Measurements from ENCODE around the gene HK1.
A peak's percentile ranks its signal among the peaks of the same experiment; 100 is the strongest.
"Not testable (repeated sequence)": the region's sequence is repeated elsewhere in the genome, so short reads cannot be mapped to it uniquely, and the experiment has no call there.

The HK1 gene

GRCh38 chr10:69278446-69278963 lies at the start of gene HK1:
Gene HK1, plus strand, starts transcription at chr10:69278496.
- no peak for DNase-seq (ENCODE audit: low read depth, low spot score)

- no peak for DNase-seq (ENCODE audit: low read depth, low spot score)
These were observed 48.7 kb upstream of the HK1 start for GRCh38 chr10:69229616-69229916.

GRCh38 chr10:69230128-69230527 lies 48.2 kb upstream of the HK1 start:
- no peak for DNase-seq (ENCODE audit: low read depth, low spot score)

GRCh38 chr10:69232252-69232651 lies 46.0 kb upstream of the HK1 start:
- DNase-seq (ENCODE audit: low read depth, low spot score): no peak

GRCh38 chr10:69232736-69233480 lies 45.4 kb upstream of the HK1 start:
- no peak for DNase-seq (ENCODE audit: low read depth, low spot score)

GRCh38 chr10:69234447-69234846 lies 43.8 kb upstream of the HK1 start:
- DNase-seq (ENCODE audit: low read depth, low spot score): no peak

- DNase-seq (ENCODE audit: low read depth, low spot score): peak; percentile 51
These were observed 40.7 kb upstream of the HK1 start for GRCh38 chr10:69237528-69238159.

- DNase-seq (ENCODE audit: low read depth, low spot score): no peak
These were observed 39.2 kb upstream of the HK1 start for GRCh38 chr10:69239136-69239535.

- no peak for DNase-seq (ENCODE audit: low read depth, low spot score)
These were observed 38.4 kb upstream of the HK1 start for GRCh38 chr10:69239816-69240434.

GRCh38 chr10:69240455-69240854 lies 37.8 kb upstream of the HK1 start:
- no peak for DNase-seq (ENCODE audit: low read depth, low spot score)

- DNase-seq (ENCODE audit: low read depth, low spot score): no peak
These were observed 36.7 kb upstream of the HK1 start for GRCh38 chr10:69241575-69241974.

- DNase-seq (ENCODE audit: low read depth, low spot score): no peak
These were observed 36.0 kb upstream of the HK1 start for GRCh38 chr10:69242040-69242851.

- DNase-seq (ENCODE audit: low read depth, low spot score): no peak
These were observed 35.5 kb upstream of the HK1 start for GRCh38 chr10:69242852-69243212.

GRCh38 chr10:69243817-69244216 lies 34.5 kb upstream of the HK1 start:
- DNase-seq (ENCODE audit: low read depth, low spot score): no peak

GRCh38 chr10:69246036-69246435 lies 32.3 kb upstream of the HK1 start:
- no peak for DNase-seq (ENCODE audit: low read depth, low spot score)

- DNase-seq (ENCODE audit: low read depth, low spot score): no peak
These were observed 31.5 kb upstream of the HK1 start for GRCh38 chr10:69246581-69247312.

GRCh38 chr10:69247313-69247710 lies 31.0 kb upstream of the HK1 start:
- DNase-seq (ENCODE audit: low read depth, low spot score): no peak

- no peak for DNase-seq (ENCODE audit: low read depth, low spot score)
These were observed 30.1 kb upstream of the HK1 start for GRCh38 chr10:69248117-69248730.

GRCh38 chr10:69250041-69250440 lies 28.3 kb upstream of the HK1 start:
- no peak for DNase-seq (ENCODE audit: low read depth, low spot score)

- DNase-seq (ENCODE audit: low read depth, low spot score): not testable (repeated sequence)
These were observed 26.9 kb upstream of the HK1 start for GRCh38 chr10:69251417-69251816.

- no peak for DNase-seq (ENCODE audit: low read depth, low spot score)
These were observed 25.1 kb upstream of the HK1 start for GRCh38 chr10:69253171-69253570.
